HepG2 (cell line): ENCODE measurements around the gene ANP32A. TPM values are rescaled to one million over a fixed set of nuclear protein-coding genes. Genes with fewer than 3 reads are reported as not detected.

Experiments used
- ARNT2 ChIP-seq: sonication (generic); formaldehyde crosslinking; IDR thresholded peaks from 2 replicates; pipeline ENCODE4 v1.8.0; 2022; ENCODE audit warnings: mild to moderate bottlenecking, low read depth, missing genetic modification reagents, moderate library complexity
- CREM ChIP-seq, 2 experiments: sonication (generic) in 1 of 2; formaldehyde crosslinking in 1 of 2; IDR thresholded peaks; 2 replicates each; pipeline versions ENCODE4 v1.4.0 to v1.6.1; 2016 to 2020; ENCODE audit warnings: antibody characterized with exemption in 1 of 2, mild to moderate bottlenecking in 1 of 2, missing genetic modification reagents in 1 of 2
- DR1 ChIP-seq: sonication (generic); formaldehyde crosslinking; IDR thresholded peaks from 2 replicates; pipeline ENCODE4 v1.8.0; 2021; ENCODE audit warnings: mild to moderate bottlenecking, missing genetic modification reagents, inconsistent platforms
- FOXA1 ChIP-seq, 2 experiments: fragments of 450-650 bp in 1 of 2; sonication (generic) in 1 of 2; formaldehyde crosslinking in 1 of 2; IDR thresholded peaks; 2 replicates each; pipeline versions ENCODE4 v1.4.0 to v1.6.1; 2016 to 2020; ENCODE audit warnings: missing genetic modification reagents in 1 of 2
- KAT2B ChIP-seq: fragments of 150-350 bp; IDR thresholded peaks from 2 replicates; pipeline ENCODE4 v1.6.1; 2014; ENCODE audit warnings: low read depth, low read length, borderline replicate concordance
- KIAA2018 ChIP-seq: sonication (generic); formaldehyde crosslinking; IDR thresholded peaks from 2 replicates; pipeline ENCODE4 v1.5.0; 2020; ENCODE audit warnings: mild to moderate bottlenecking, missing genetic modification reagents, borderline replicate concordance
- KMT2A ChIP-seq: sonication (generic); formaldehyde crosslinking; IDR thresholded peaks from 2 replicates; pipeline ENCODE4 v1.4.0; 2020; ENCODE audit warnings: missing genetic modification reagents
- MBNL3 ChIP-seq: fragments of 250-450 bp; sonication (Bioruptor Pico); conservative IDR thresholded peaks from 2 replicates; pipeline ENCODE4 v1.8.0; 2022; ENCODE audit warnings: mild to moderate bottlenecking, inconsistent platforms
- NCOR1 ChIP-seq: fragments of 200-600 bp; sonication (generic); IDR thresholded peaks from 2 replicates; pipeline ENCODE4 v1.7.0; 2017; ENCODE audit warnings: antibody characterized with exemption, low read length, borderline replicate concordance
- POLR2A ChIP-seq, 2 experiments: IDR thresholded peaks; 2 replicates each; pipeline ENCODE4 v1.6.1; 2011; ENCODE audit warnings: low read depth in 2 of 2, low read length in 2 of 2, mild to moderate bottlenecking in 1 of 2, moderate library complexity in 1 of 2; ENCODE audit not compliant: insufficient read depth in 1 of 2
- PPARG ChIP-seq: conservative IDR thresholded peaks from 2 replicates; pipeline ENCODE4 v1.6.1; 2016; ENCODE audit warnings: missing biosample characterization, missing genetic modification reagents
- SMARCC2 ChIP-seq: fragments of 450-650 bp; IDR thresholded peaks from 2 replicates; pipeline ENCODE4 v1.6.1; 2017; ENCODE audit warnings: antibody characterized with exemption, mild to moderate bottlenecking
- SPEN ChIP-seq: sonication (generic); formaldehyde crosslinking; IDR thresholded peaks from 2 replicates; pipeline ENCODE4 v1.5.1; 2020; ENCODE audit warnings: low read depth, mild to moderate bottlenecking, missing genetic modification reagents
- ZFP36L2 ChIP-seq: sonication (generic); formaldehyde crosslinking; IDR thresholded peaks from 2 replicates; pipeline ENCODE4 v1.4.0; 2020; ENCODE audit warnings: missing genetic modification reagents
- ZNF276 ChIP-seq: sonication (generic); formaldehyde crosslinking; IDR thresholded peaks from 2 replicates; pipeline ENCODE4 v1.4.0; 2020; ENCODE audit warnings: mild to moderate bottlenecking, low read depth, missing genetic modification reagents
- ZNF781 ChIP-seq: sonication (generic); formaldehyde crosslinking; IDR thresholded peaks from 2 replicates; pipeline ENCODE4 v1.5.1; 2020; ENCODE audit warnings: borderline replicate concordance, mild to moderate bottlenecking, missing genetic modification reagents; ENCODE audit errors: not compliant biosample characterization
- polyA plus RNA-seq, 8 experiments: library from polyadenylated mRNA; depleted of rRNA in 3 of 8; stranded (reverse) in 7 of 8; unstranded in 1 of 8; fragments of >200 nt; fragmentation: Illumina TruSeq in 4 of 8; extraction: Trizol in 4 of 8; gene quantifications; 2 replicates each; pipeline versions ENCODE4 v1.2.1 to v1.2.3, GENCODE V29; 2011 to 2016; ENCODE audit warnings: low read depth in 4 of 8, missing spikeins in 1 of 8, mixed read lengths in 1 of 8; ENCODE audit not compliant: insufficient read depth in 1 of 8
- total RNA-seq, 5 experiments: library from RNA; depleted of rRNA; stranded (reverse); fragments of >200 nt; fragmentation: Illumina TruSeq; extraction: Trizol; gene quantifications; 2 replicates each; pipeline ENCODE4 v1.2.3, GENCODE V29; 2016; ENCODE audit warnings: low read depth in 1 of 5
- TF ChIP-seq, protein P1 (sequence below): IDR thresholded peaks from 2 replicates; pipeline ENCODE4 v1.6.1; 2018; ENCODE audit warnings: missing genetic modification reagents

Gene ANP32A
- total and polyA plus RNA-seq, 2 of the 13 experiments (the other 11 are each of a cell fraction or from before 2014, with no cell fraction given) = 60.6 to 206 TPM

DNA sequence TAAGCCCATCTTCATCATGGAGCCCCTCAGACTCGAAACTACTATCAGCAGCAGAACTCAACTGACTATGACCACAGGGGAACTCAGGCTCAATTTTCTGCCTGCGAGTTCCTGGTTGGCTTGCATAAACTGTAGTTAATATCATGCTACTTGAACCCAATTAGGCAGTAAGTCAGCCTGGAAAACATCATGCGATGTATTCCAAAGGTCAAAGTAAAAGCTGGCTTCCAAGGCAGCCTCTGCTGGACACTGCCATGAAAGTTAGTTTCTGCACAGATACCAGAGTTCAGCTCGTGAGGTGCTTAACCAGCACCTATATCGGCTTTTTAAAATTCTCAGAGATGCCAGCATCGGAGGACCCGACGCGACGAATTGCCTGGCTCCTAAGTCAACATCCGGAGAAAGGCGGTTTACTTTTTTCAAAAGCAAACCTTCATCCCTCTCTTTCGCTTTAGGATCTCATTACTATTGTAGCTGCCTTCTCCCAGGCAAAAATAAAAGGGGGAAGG, 3.8 kb downstream of the ANP32A start (continued):
- TF ChIP-seq KIAA2018 (CRISPR knock-in tag) (no peak), ZNF276 (CRISPR knock-in tag) (no peak), PPARG (CRISPR knock-in tag) (peak; percentile 66; the same call in 1 of the 2 replicates), ARNT2 (CRISPR knock-in tag) (0 out of 2 replicates have a peak, but pooled peaks have one; percentile 15), SPEN (CRISPR knock-in tag) (no peak), KMT2A (peak; percentile 60; the same call in 1 of the 2 replicates), DR1 (CRISPR knock-in tag) (0 out of 2 replicates have a peak, but pooled peaks have one; percentile 32), POLR2A (IDR thresholded peaks at IDR 0.05; ENCODE audit: insufficient read depth in 1 of 2, low read depth in 2 of 2, low read length in 2 of 2) (peak in 1 of 2 experiments; percentile 63; a peak in 2 of 4 replicates), FOXA1 (IDR thresholded peaks at IDR 0.05) (no peak), FOXA1 (CRISPR knock-in tag; IDR thresholded peaks at IDR 0.05) (peak; percentile 46; the same call in 1 of the 2 replicates), SMARCC2 (no peak), MBNL3 (CRISPR knock-in tag) (no peak), NCOR1 (peak; percentile 68), KAT2B (no peak), ZFP36L2 (CRISPR knock-in tag) (no peak), ZNF781 (CRISPR knock-in tag) (no peak), CREM (IDR thresholded peaks at IDR 0.05) (peak; percentile 38), CREM (CRISPR knock-in tag; IDR thresholded peaks at IDR 0.05) (no peak)
- TF ChIP-seq, protein P1, sequence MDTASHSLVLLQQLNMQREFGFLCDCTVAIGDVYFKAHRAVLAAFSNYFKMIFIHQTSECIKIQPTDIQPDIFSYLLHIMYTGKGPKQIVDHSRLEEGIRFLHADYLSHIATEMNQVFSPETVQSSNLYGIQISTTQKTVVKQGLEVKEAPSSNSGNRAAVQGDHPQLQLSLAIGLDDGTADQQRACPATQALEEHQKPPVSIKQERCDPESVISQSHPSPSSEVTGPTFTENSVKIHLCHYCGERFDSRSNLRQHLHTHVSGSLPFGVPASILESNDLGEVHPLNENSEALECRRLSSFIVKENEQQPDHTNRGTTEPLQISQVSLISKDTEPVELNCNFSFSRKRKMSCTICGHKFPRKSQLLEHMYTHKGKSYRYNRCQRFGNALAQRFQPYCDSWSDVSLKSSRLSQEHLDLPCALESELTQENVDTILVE (CRISPR knock-in tag) = 0 out of 2 replicates have a peak, but pooled peaks have one; percentile 28
